Measurements from ENCODE around the gene CDCP2. TPM values are rescaled to one million over a fixed set of nuclear protein-coding genes. Genes with fewer than 3 reads are reported as not detected.
A peak's percentile ranks its signal among the peaks of the same experiment; 100 is the strongest.

The CDCP2 gene
- total and polyA plus RNA-seq, 2 experiments from 2014 or later = not detected

GRCh38 chr1:54107131-54107530 is 45.7 kb downstream of the CDCP2 start:
- H3K4me1 Mint-ChIP-seq = peaks cover 2% of the 10 kb centered on the region

GRCh38 chr1:54105736-54106269 is 47.0 kb downstream of the CDCP2 start:
- Histone ChIP-seq H4K20me1 (replicated peaks; ENCODE audit: insufficient read depth) (no peaks in the 10 kb centered on the region), H3K4me2 (no peak overlapping the region), H3K27me3 (ENCODE audit: insufficient read depth) (no peaks in the 10 kb centered on the region), H3K9me2 (ENCODE audit: insufficient read depth) (peaks cover 6% of the 10 kb centered on the region; the same call in 1 of the 2 replicates), H3K36me3 (ENCODE audit: insufficient read depth) (no peaks in the 10 kb centered on the region), H3K4me3 (no peak overlapping the region), H3K4me1 (ENCODE audit: insufficient read depth) (no peaks in the 10 kb centered on the region), H2AFZ (no peak overlapping the region), H3K79me2 (replicated peaks; ENCODE audit: insufficient read depth) (no peaks in the 10 kb centered on the region), H3F3A (replicated peaks; ENCODE audit: low read depth) (no peaks in the 10 kb centered on the region), H3K27ac (ENCODE audit: low read depth) (no peak overlapping the region)
- H3K4me3 Mint-ChIP-seq = no peak overlapping the region
- no peaks in the 10 kb centered on the region; the same call in 2 of the 3 replicates for H3K9me3 Mint-ChIP-seq
- H3K4me1 Mint-ChIP-seq = peaks cover 2% of the 10 kb centered on the region
- H3K27me3 Mint-ChIP-seq (ENCODE audit: insufficient read depth, low read depth, poor library complexity) = peaks cover 2% of the 10 kb centered on the region
- ATAC-seq = no peak
- DNase-seq (ENCODE audit: low spot score) = no peak
- H3K27ac Mint-ChIP-seq = no peak overlapping the region
- H3K36me3 Mint-ChIP-seq (ENCODE audit: low read depth) = no peaks in the 10 kb centered on the region
- TF ChIP-seq EZH2 (IDR thresholded peaks at IDR 0.05; ENCODE audit: low read depth, unreplicated experiment) = no peak
- no peak for TF ChIP-seq ZNF114 (CRISPR knock-in tag; IDR thresholded peaks at IDR 0.05)
- TF ChIP-seq STAT1 (IDR thresholded peaks at IDR 0.05; ENCODE audit: unreplicated experiment) = no peak
- no peak for TF ChIP-seq CREB1 (CRISPR knock-in tag; IDR thresholded peaks at IDR 0.05; ENCODE audit: low read depth)
- TF ChIP-seq REST (IDR thresholded peaks at IDR 0.05; ENCODE audit: unreplicated experiment) = no peak
- no peak for TF ChIP-seq JUNB (IDR thresholded peaks at IDR 0.05; ENCODE audit: unreplicated experiment)
- no peak for TF ChIP-seq NANOG (IDR thresholded peaks at IDR 0.05; ENCODE audit: borderline replicate concordance)
- TF ChIP-seq POLR2AphosphoS5 (IDR thresholded peaks at IDR 0.05; ENCODE audit: low read depth) = no peak

More at GRCh38 chr1:54107131-54107530, 45.7 kb downstream of the CDCP2 start:
- H3K9me3 Mint-ChIP-seq = no peaks in the 10 kb centered on the region; the same call in 2 of the 3 replicates
- Histone ChIP-seq H3K4me1 (ENCODE audit: insufficient read depth) (no peaks in the 10 kb centered on the region), H3K4me2 (no peak overlapping the region), H3K9me2 (ENCODE audit: insufficient read depth) (peaks cover 5% of the 10 kb centered on the region; the same call in 1 of the 2 replicates), H3K36me3 (ENCODE audit: insufficient read depth) (no peaks in the 10 kb centered on the region), H3K4me3 (no peak overlapping the region), H3F3A (replicated peaks; ENCODE audit: low read depth) (no peaks in the 10 kb centered on the region), H3K79me2 (replicated peaks; ENCODE audit: insufficient read depth) (no peaks in the 10 kb centered on the region), H3K27me3 (ENCODE audit: insufficient read depth) (no peaks in the 10 kb centered on the region), H2AFZ (no peak overlapping the region), H4K20me1 (replicated peaks; ENCODE audit: insufficient read depth) (no peaks in the 10 kb centered on the region), H3K27ac (ENCODE audit: low read depth) (no peak overlapping the region)
- H3K27ac Mint-ChIP-seq = no peak overlapping the region
- peaks cover 2% of the 10 kb centered on the region for H3K27me3 Mint-ChIP-seq (ENCODE audit: insufficient read depth, low read depth, poor library complexity)
- H3K36me3 Mint-ChIP-seq (ENCODE audit: low read depth) = no peaks in the 10 kb centered on the region
- DNase-seq (ENCODE audit: low spot score) = peak; percentile 50
- peak; percentile 25; the same call in 2 of the 3 replicates for ATAC-seq
- TF ChIP-seq CTCF (conservative IDR thresholded peaks at IDR 0.05; ENCODE audit: low read depth in 2 of 2) = peak in 1 of 2 experiments; percentile 14; a peak in 1 of 4 replicates
- no peak for TF ChIP-seq EZH2 (IDR thresholded peaks at IDR 0.05; ENCODE audit: low read depth, unreplicated experiment)
- no peak overlapping the region for H3K4me3 Mint-ChIP-seq

Data from GM23338 (cell line).